SK-N-SH (cell line): ENCODE measurements around the gene WDR86. TPM values are rescaled to one million over a fixed set of nuclear protein-coding genes. Genes with fewer than 3 reads are reported as not detected.

ENCODE experiments used
- CTCF ChIA-PET: fragments of 300-600, 350-600 bp; formaldehyde crosslinking; extraction: SDS; loops from one replicate; lab custom pipeline; 2021; lab: Yijun Ruan, JAX
- POLR2A ChIA-PET: fragments of 350-600 bp; sonication (Branson Sonifier 250); formaldehyde crosslinking; extraction: SDS; loops from one replicate; lab custom pipeline; 2020; ENCODE audit warnings: antibody characterized with exemption, inconsistent platforms; lab: Yijun Ruan, JAX
- DNase-seq: peaks from one replicate; pipeline ENCODE4 v3.0.0; 2012
- H2AFZ ChIP-seq: fragments of 200-600 bp; sonication (generic); 2 replicates; pipeline ENCODE4 v1.8.1; 2016; ENCODE audit warnings: antibody characterized with exemption, mild to moderate bottlenecking, low read depth
- H3F3A ChIP-seq: fragments of 200-600 bp; sonication (generic); replicated peaks from 2 replicates; pipeline ENCODE3; 2016; ENCODE audit warnings: antibody characterized with exemption, mild to moderate bottlenecking; ENCODE audit not compliant: insufficient read depth
- H3K27ac ChIP-seq, 2 experiments: fragments of 200-500 bp in 1 of 2; fragments of 200-600 bp in 1 of 2; sonication (Bioruptor generic) in 1 of 2; sonication (generic), shearing (Covaris generic) in 1 of 2; 2 replicates each; pipeline versions ENCODE4 v1.5.1 to v1.6.1; 2014 to 2016; ENCODE audit warnings: low read depth in 2 of 2, inconsistent platforms in 1 of 2, low read length in 1 of 2, mild to moderate bottlenecking in 1 of 2, mixed read lengths in 1 of 2
- H3K27me3 ChIP-seq: fragments of 200-600 bp; sonication (generic), shearing (Covaris generic); 2 replicates; pipeline ENCODE4 v1.6.1; 2016; ENCODE audit warnings: mixed run types; ENCODE audit not compliant: insufficient read depth
- H3K36me3 ChIP-seq, 2 experiments: fragments of 200-500 bp in 1 of 2; fragments of 200-600 bp in 1 of 2; sonication (Bioruptor generic) in 1 of 2; sonication (generic) in 1 of 2; replicated peaks in 1 of 2; 2 replicates each; pipeline versions ENCODE3 to v1.5.1; 2014 to 2016; ENCODE audit warnings: low read length in 1 of 2, mild to moderate bottlenecking in 1 of 2; ENCODE audit not compliant: insufficient read depth in 2 of 2, control insufficient read depth in 1 of 2
- H3K4me1 ChIP-seq, 2 experiments: fragments of 200-500 bp in 1 of 2; fragments of 200-600 bp in 1 of 2; sonication (Bioruptor generic) in 1 of 2; sonication (generic), shearing (Covaris generic) in 1 of 2; 2 replicates each; pipeline versions ENCODE4 v1.5.1 to v1.6.1; 2014 to 2016; ENCODE audit warnings: low read depth in 1 of 2, low read length in 1 of 2, mixed run types in 1 of 2; ENCODE audit not compliant: insufficient read depth in 2 of 2, control insufficient read depth in 1 of 2
- H3K4me2 ChIP-seq: fragments of 200-600 bp; sonication (generic), shearing (Covaris generic); 2 replicates; pipeline ENCODE4 v1.6.1; 2017; ENCODE audit warnings: mixed run types
- H3K4me3 ChIP-seq, 2 experiments: fragments of 200-500 bp in 1 of 2; fragments of 200-600 bp in 1 of 2; sonication (Bioruptor generic) in 1 of 2; sonication (generic), shearing (Covaris generic) in 1 of 2; 2 replicates each; pipeline versions ENCODE4 v1.5.1 to v1.8.1; 2014 to 2016; ENCODE audit warnings: low read depth in 2 of 2, inconsistent platforms in 1 of 2, low read length in 1 of 2, mild to moderate bottlenecking in 1 of 2, mixed read lengths in 1 of 2, moderate library complexity in 1 of 2
- H3K79me2 ChIP-seq: fragments of 200-600 bp; sonication (generic); 2 replicates; pipeline ENCODE4 v1.8.1; 2017; ENCODE audit warnings: mild to moderate bottlenecking; ENCODE audit not compliant: insufficient read depth
- H3K9ac ChIP-seq: fragments of 200-600 bp; sonication (generic); 2 replicates; pipeline ENCODE4 v1.6.1; 2017; ENCODE audit warnings: mixed run types
- H3K9me2 ChIP-seq: fragments of 200-600 bp; sonication (generic); 2 replicates; pipeline ENCODE4 v1.6.1; 2017; ENCODE audit warnings: mixed run types
- H3K9me3 ChIP-seq: fragments of 200-600 bp; sonication (generic); 2 replicates; pipeline ENCODE4 v1.6.1; 2017; ENCODE audit warnings: mixed run types, mild to moderate bottlenecking, moderate library complexity
- H4K20me1 ChIP-seq: fragments of 200-600 bp; sonication (generic); 2 replicates; pipeline ENCODE4 v1.6.1; 2017; ENCODE audit warnings: mild to moderate bottlenecking, mixed run types; ENCODE audit not compliant: insufficient read depth
- EP300 ChIP-seq, 2 experiments: IDR thresholded peaks; 2 replicates each; pipeline versions ENCODE4 v1.4.0 to v1.6.1; 2012; ENCODE audit warnings: borderline replicate concordance in 1 of 2, low read depth in 1 of 2, low read length in 1 of 2
- FOSL2 ChIP-seq: IDR thresholded peaks from 2 replicates; pipeline ENCODE4 v1.4.0; 2012; ENCODE audit warnings: low read depth, mild to moderate bottlenecking, moderate library complexity, borderline replicate concordance
- GATA2 ChIP-seq: sonication (generic); formaldehyde crosslinking; IDR thresholded peaks from 2 replicates; pipeline ENCODE4 v1.5.0; 2020; ENCODE audit warnings: mild to moderate bottlenecking, missing genetic modification reagents
- IRF3 ChIP-seq: fragments of 150-350 bp; IDR thresholded peaks from 2 replicates; pipeline ENCODE4 v1.6.1; 2016; ENCODE audit warnings: mild to moderate bottlenecking, low read depth, low read length
- JUND ChIP-seq: IDR thresholded peaks from 2 replicates; pipeline ENCODE4 v1.4.0; 2012
- NFIC ChIP-seq: IDR thresholded peaks from 2 replicates; pipeline ENCODE4 v1.4.0; 2012; ENCODE audit warnings: borderline replicate concordance
- RFX5 ChIP-seq: IDR thresholded peaks from 2 replicates; pipeline ENCODE4 v1.6.1; 2012; ENCODE audit warnings: mild to moderate bottlenecking, improper control_type of control experiment, low read length
- RXRA ChIP-seq: IDR thresholded peaks from 2 replicates; pipeline ENCODE4 v1.4.0; 2012; ENCODE audit warnings: low read depth, mild to moderate bottlenecking, borderline replicate concordance
- SIN3A ChIP-seq: IDR thresholded peaks from 2 replicates; pipeline ENCODE4 v1.6.1; 2012; ENCODE audit warnings: low read depth, mild to moderate bottlenecking, low read length, moderate library complexity, borderline replicate concordance
- TAF1 ChIP-seq: IDR thresholded peaks from 2 replicates; pipeline ENCODE4 v1.6.1; 2012; ENCODE audit warnings: low read depth, mild to moderate bottlenecking, low read length, moderate library complexity, borderline replicate concordance
- TCF12 ChIP-seq: IDR thresholded peaks from 2 replicates; pipeline ENCODE4 v1.4.0; 2012
- YY1 ChIP-seq: IDR thresholded peaks from 2 replicates; pipeline ENCODE4 v1.4.0; 2012; ENCODE audit warnings: low read depth, mild to moderate bottlenecking
- WGBS: methylation state at CpG from one replicate; pipeline ENCODE4 v1.1.6; 2017; ENCODE audit warnings: low lambda C conversion rate; 5-methylcytosine and 5-hydroxymethylcytosine counted together
- polyA plus RNA-seq, 3 experiments: library from polyadenylated mRNA; depleted of rRNA; stranded (reverse); fragments of >200 nt; gene quantifications; 2 replicates each; pipeline ENCODE4 v1.2.3, GENCODE V29; 2012
- TF ChIP-seq, protein P1 (sequence below): fragments of 200-600 bp; sonication (generic); IDR thresholded peaks from 2 replicates; pipeline ENCODE4 v1.6.1; 2017; ENCODE audit warnings: antibody characterized with exemption, mild to moderate bottlenecking, moderate library complexity
- TF ChIP-seq, protein P2 (sequence below): IDR thresholded peaks from 2 replicates; pipeline ENCODE4 v1.4.0; 2012; ENCODE audit warnings: low read depth, borderline replicate concordance

The WDR86 gene
- polyA plus RNA-seq, 1 of the 3 experiments (the other 2 are of a cell fraction), result 1.0 TPM

DNA sequence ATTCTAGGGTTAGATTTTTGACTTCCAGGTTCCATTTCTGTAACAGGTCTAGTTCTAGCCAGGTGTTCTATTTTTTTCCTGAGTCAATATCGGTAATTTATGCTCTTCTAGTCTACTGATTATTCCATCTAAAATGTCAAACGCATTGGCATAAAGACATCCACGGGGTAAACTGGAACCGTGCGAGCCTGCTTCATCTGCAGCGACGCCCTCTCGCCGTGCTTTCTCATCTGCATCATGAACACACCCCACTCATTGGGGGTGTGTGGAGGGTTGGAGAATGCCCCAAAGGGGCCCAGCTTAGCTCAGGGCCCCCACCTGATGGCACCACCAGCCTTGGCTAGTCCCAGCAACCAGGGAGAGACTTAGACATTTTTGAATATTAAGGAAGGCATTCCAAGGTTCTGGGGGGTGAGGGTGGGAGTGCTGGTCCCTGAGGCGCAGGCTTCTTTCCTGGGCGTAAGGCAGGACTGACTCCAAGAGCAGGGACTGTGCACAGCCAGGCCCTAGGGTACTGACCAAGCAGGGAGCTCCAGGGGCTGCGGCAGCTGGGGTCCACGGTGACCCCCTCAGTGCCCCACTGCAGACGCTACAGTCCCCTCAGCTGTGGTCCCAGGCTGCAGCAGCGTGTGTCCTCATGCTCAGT, 43.0 kb upstream of the WDR86 start:
- no peak overlapping the region for H3K27ac ChIP-seq
- no peak overlapping the region for H3K9ac ChIP-seq
- no peaks in the 10 kb centered on the region for H3K9me3 ChIP-seq
- no peaks in the 10 kb centered on the region for H3F3A ChIP-seq
- H3K4me2 ChIP-seq, result no peak overlapping the region
- DNase-seq, result no peak
- no peaks in the 10 kb centered on the region for H3K9me2 ChIP-seq
- POLR2A ChIA-PET, result no interaction called here
- no peaks in the 10 kb centered on the region for H3K79me2 ChIP-seq
- H3K4me1 ChIP-seq, result no peaks in the 10 kb centered on the region; a peak in 1 of 4 replicates
- no peak overlapping the region for H2AFZ ChIP-seq
- no peaks in the 10 kb centered on the region for H4K20me1 ChIP-seq
- H3K4me3 ChIP-seq, result no peak overlapping the region
- WGBS, result 84% methylated on average over 14 of the region's 15 CpGs
- H3K27me3 ChIP-seq, result no peaks in the 10 kb centered on the region
- CTCF ChIA-PET, result interaction anchor here (0.7 to 2.1 kb wide), 8 partner anchors 10 to 142 kb away, joined by 3 to 5 read pairs (median 3); no protein-coding TSS in a partner anchor
- H3K36me3 ChIP-seq, result no peaks in the 10 kb centered on the region
- TF ChIP-seq, protein P1, sequence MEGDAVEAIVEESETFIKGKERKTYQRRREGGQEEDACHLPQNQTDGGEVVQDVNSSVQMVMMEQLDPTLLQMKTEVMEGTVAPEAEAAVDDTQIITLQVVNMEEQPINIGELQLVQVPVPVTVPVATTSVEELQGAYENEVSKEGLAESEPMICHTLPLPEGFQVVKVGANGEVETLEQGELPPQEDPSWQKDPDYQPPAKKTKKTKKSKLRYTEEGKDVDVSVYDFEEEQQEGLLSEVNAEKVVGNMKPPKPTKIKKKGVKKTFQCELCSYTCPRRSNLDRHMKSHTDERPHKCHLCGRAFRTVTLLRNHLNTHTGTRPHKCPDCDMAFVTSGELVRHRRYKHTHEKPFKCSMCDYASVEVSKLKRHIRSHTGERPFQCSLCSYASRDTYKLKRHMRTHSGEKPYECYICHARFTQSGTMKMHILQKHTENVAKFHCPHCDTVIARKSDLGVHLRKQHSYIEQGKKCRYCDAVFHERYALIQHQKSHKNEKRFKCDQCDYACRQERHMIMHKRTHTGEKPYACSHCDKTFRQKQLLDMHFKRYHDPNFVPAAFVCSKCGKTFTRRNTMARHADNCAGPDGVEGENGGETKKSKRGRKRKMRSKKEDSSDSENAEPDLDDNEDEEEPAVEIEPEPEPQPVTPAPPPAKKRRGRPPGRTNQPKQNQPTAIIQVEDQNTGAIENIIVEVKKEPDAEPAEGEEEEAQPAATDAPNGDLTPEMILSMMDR, result no peak
- TF ChIP-seq RXRA (no peak), FOSL2 (no peak), TCF12 (no peak), EP300 (IDR thresholded peaks at IDR 0.05; ENCODE audit: borderline replicate concordance in 1 of 2, low read depth in 1 of 2, low read length in 1 of 2) (no peak), JUND (no peak), NFIC (no peak), IRF3 (no peak), GATA2 (no peak), SIN3A (no peak), YY1 (no peak), TAF1 (no peak), RFX5 (no peak)
- TF ChIP-seq, protein P2, sequence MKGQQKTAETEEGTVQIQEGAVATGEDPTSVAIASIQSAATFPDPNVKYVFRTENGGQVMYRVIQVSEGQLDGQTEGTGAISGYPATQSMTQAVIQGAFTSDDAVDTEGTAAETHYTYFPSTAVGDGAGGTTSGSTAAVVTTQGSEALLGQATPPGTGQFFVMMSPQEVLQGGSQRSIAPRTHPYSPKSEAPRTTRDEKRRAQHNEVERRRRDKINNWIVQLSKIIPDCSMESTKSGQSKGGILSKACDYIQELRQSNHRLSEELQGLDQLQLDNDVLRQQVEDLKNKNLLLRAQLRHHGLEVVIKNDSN, result no peak
